Measurements from ENCODE around the gene SLC25A11. TPM values are rescaled to one million over a fixed set of nuclear protein-coding genes. Genes with fewer than 3 reads are reported as not detected.

Gene SLC25A11
- total RNA-seq, 4 donors from 2014 or later, result 9.5 to 58.2 (median 42.9) TPM

DNA sequence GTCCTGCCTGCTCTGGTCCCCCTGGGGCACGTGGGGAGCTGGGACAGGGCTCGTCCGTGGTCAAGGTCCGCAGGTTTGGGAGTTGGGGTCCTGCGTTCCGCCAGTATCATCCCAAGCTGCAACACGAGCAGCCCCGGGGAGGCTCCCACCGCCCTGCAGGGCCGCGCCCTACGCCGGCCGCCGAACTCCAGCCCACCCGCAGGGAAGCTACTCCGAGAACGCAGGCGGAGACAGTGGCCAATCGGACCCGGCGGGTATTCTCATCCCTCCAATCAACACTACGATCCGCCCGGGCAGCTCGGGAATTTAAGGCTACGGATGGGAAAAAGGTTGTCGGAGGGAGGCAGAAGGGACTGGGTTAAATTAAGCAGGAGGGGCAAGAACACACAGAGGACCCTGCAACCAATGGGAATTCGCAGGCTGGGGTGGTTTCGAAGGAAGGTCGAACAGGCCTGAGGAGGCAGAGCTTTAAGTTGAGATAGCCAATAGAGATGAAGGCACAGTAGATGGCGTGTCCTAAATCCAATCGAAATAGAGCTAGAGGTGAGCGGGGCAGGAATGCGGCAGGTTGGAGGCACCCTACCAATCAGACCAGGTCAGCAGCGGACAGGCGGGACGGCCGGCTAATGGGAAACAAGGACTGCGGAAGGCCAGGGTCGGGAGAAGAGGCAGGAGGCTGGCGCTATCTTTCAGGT lies 27.1 kb upstream of the SLC25A11 start:
- Histone ChIP-seq H3K4me1 (peaks cover 7 to 9% of the 10 kb centered on the region in 2 donors), H3K4me3 (peak overlapping the region; percentile 62 to 76), H3K27me3 (no peaks in the 10 kb centered on the region), H3K9me3 (no peaks in the 10 kb centered on the region), H3K36me3 (no peaks in the 10 kb centered on the region), H3K27ac (peak overlapping the region; percentile 97 to 98)
- peak; percentile 96 to 99 for DNase-seq
- intact Hi-C loops (cut with DNase I; ENCODE audit: low total_unique reads), result no loop called here
- TF ChIP-seq, protein P1, sequence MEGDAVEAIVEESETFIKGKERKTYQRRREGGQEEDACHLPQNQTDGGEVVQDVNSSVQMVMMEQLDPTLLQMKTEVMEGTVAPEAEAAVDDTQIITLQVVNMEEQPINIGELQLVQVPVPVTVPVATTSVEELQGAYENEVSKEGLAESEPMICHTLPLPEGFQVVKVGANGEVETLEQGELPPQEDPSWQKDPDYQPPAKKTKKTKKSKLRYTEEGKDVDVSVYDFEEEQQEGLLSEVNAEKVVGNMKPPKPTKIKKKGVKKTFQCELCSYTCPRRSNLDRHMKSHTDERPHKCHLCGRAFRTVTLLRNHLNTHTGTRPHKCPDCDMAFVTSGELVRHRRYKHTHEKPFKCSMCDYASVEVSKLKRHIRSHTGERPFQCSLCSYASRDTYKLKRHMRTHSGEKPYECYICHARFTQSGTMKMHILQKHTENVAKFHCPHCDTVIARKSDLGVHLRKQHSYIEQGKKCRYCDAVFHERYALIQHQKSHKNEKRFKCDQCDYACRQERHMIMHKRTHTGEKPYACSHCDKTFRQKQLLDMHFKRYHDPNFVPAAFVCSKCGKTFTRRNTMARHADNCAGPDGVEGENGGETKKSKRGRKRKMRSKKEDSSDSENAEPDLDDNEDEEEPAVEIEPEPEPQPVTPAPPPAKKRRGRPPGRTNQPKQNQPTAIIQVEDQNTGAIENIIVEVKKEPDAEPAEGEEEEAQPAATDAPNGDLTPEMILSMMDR (IDR thresholded peaks at IDR 0.05), result peak in 1 of 4 experiments; percentile 27
- TF ChIP-seq POLR2A (IDR thresholded peaks at IDR 0.05), result peak; percentile 5 to 36

DNA sequence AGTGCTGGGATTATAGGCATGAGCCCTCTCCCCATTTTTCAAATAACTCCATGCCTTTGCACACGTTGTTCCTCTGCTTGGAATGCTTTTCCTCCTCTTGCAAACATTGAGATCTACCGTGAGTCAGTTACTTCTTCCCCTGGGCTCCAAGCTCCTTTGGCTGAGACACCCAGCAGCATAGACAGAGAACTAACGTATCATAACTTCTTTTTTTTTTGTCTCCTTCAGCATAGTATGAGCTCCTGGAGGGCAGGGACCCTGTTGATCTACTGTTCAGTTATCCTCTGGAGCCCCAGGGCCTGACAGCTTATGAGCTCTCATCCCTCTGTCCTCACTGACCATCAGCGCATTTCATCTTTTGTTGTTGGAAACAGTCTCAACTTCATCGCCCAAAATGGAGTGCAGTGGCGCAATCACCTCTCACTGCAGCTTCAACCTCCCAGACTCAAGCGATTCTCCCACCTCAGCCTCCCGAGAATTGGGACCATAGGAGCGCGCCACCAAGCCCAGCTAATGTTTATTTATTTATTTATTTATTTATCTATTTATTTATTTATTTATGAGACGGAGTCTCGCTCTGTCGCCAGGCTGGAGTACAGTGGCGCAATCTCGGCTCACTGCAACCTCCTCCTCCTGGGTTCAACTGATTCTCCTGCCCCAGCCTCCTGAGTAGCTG lies 25.6 kb upstream of the SLC25A11 start:
- no peaks in the 10 kb centered on the region for H3K9me3 ChIP-seq
- peaks cover 7 to 9% of the 10 kb centered on the region in 2 donors for H3K4me1 ChIP-seq
- intact Hi-C loops (cut with DNase I; ENCODE audit: low total_unique reads), result no loop called here
- no peak overlapping the region for H3K4me3 ChIP-seq
- no peaks in the 10 kb centered on the region for H3K27me3 ChIP-seq
- no peak for TF ChIP-seq POLR2A (IDR thresholded peaks at IDR 0.05)
- TF ChIP-seq, protein P1 (IDR thresholded peaks at IDR 0.05), result no peak
- no peak overlapping the region for H3K27ac ChIP-seq
- H3K36me3 ChIP-seq, result no peaks in the 10 kb centered on the region
- DNase-seq, result no peak

DNA sequence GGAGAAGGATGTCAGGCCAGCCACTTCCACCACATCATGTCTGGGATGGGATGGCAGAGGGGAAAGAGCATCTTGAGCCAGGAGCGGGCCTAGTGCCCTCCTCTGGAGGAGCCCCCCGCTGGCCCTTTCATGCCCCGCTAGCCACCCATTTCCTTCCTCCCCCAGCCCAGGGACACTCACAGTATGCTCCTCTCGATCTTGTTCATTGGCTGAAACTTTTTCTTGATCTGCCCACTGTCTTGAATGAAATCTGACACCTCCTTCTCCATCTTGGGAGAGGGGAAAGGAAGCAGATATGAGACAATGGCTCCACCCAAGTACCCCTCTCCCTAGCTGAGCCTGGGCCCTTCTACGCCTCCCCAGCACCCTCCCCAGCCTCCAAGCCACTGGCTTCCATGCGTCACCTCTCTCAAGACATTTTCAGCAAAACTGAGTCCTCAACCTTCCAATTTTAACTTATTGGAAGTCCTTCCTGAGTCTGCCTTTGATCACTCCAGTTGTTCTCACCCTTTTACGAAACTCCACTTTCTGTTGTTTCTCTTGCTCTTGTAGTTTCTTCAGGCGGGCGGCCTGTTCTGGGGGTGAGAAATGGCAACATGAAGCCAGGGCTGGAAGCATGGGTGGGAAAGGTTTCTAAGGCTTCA lies 20.6 kb upstream of the SLC25A11 start:
- no peak overlapping the region for H3K27ac ChIP-seq
- H3K4me3 ChIP-seq, result no peak overlapping the region
- no peak for TF ChIP-seq POLR2A (IDR thresholded peaks at IDR 0.05)
- TF ChIP-seq, protein P1 (IDR thresholded peaks at IDR 0.05), result no peak
- H3K9me3 ChIP-seq, result no peaks in the 10 kb centered on the region
- H3K27me3 ChIP-seq, result no peaks in the 10 kb centered on the region
- intact Hi-C loops (cut with DNase I; ENCODE audit: low total_unique reads), result no loop called here
- DNase-seq, result no peak
- no peaks in the 10 kb centered on the region for H3K36me3 ChIP-seq
- no peaks in the 10 kb centered on the region for H3K4me1 ChIP-seq

DNA sequence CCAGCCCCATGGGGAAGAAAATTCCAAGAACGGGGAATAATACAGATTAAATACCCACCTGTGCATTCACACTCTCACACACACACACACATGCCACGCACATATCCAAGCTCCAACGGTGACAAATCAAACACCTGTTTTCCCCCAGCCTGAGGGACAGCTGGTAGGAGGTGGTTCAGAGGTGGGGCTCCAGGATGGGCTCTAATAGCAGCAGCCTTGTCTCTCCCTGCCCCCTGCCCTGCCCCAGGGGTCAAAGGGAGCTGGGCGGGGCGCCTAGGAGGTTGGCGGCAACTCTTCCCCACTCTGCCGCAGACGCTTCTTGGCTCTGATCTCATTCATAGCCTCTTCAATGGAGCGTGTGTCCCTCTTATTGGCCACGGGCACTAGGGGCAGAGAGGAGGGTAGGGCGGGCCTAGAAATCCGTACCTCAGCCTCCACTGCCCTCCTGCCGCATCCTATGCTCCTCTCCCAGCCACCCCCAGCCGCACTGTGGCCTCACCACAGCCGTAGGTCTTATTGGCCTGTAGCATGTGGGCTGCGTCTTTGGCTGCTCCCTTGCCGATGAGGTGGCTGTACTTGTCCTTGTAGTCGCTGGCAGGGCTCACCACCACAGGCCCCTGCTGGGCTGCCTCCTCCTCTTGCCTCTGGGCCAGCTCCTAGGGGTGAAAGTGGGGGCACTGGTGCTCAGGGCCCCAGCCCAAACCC lies 19.6 kb upstream of the SLC25A11 start:
- H3K4me3 ChIP-seq, result no peak overlapping the region
- no peaks in the 10 kb centered on the region for H3K36me3 ChIP-seq
- TF ChIP-seq, protein P1 (IDR thresholded peaks at IDR 0.05), result no peak
- no peak for TF ChIP-seq POLR2A (IDR thresholded peaks at IDR 0.05)
- no peaks in the 10 kb centered on the region for H3K27me3 ChIP-seq
- H3K9me3 ChIP-seq, result no peaks in the 10 kb centered on the region
- H3K4me1 ChIP-seq, result no peaks in the 10 kb centered on the region
- intact Hi-C loops (cut with DNase I; ENCODE audit: low total_unique reads), result no loop called here
- no peak overlapping the region for H3K27ac ChIP-seq
- no peak for DNase-seq

All from uterus (tissue), 4 donors.